Ureter (tissue), 1 donor: ENCODE results near the gene TP53BP1. TPM values are rescaled to one million over a fixed set of nuclear protein-coding genes. Genes with fewer than 3 reads are reported as not detected.

Experiments used
- total RNA-seq: library from RNA; stranded (reverse); gene quantifications from one replicate; pipeline ENCODE4 v1.2.4, GENCODE V29; 2023
- donor health status: DM: yes; HTN: yes; CAD: no.

Gene TP53BP1
- total RNA-seq, 1 donor from 2014 or later = 73.0 TPM

Other genes starting within 250 kb of the TP53BP1 start
- gene TGM5, start 226.2 kb downstream of the TP53BP1 start, total RNA-seq = 0.91 TPM
- gene TGM7, start 190.9 kb downstream of the TP53BP1 start, total RNA-seq = not detected
- gene LCMT2, start 162.6 kb downstream of the TP53BP1 start, total RNA-seq = 12.8 TPM
- 27.3 TPM for gene ZSCAN29, start 122.1 kb downstream of the TP53BP1 start, total RNA-seq
- gene TUBGCP4, start 122.1 kb downstream of the TP53BP1 start, total RNA-seq = 19.8 TPM
- gene MAP1A, start 24.5 kb upstream of the TP53BP1 start, total RNA-seq = 16.4 TPM
- 120 TPM for gene PPIP5K1, start 97.1 kb upstream of the TP53BP1 start, total RNA-seq
- gene CKMT1B, start 100.9 kb upstream of the TP53BP1 start, total RNA-seq = 28.6 TPM
- 1.4 TPM for gene STRC, start 125.6 kb upstream of the TP53BP1 start, total RNA-seq
- gene CATSPER2, start 155.7 kb upstream of the TP53BP1 start, total RNA-seq = 17.2 TPM
- gene CKMT1A, start 200.7 kb upstream of the TP53BP1 start, total RNA-seq = 32.8 TPM